HG03064 (cell line): ENCODE data around the gene PIK3IP1.
"Not testable (repeated sequence)": the region's sequence is repeated elsewhere in the genome, so short reads cannot be mapped to it uniquely, and the experiment has no call there.

Experiments
- ATAC-seq: cut with Tn5 transposase; IDR thresholded peaks from one replicate; pipeline ENCODE4 v1.9.1; 2021; ENCODE audit warnings: low read depth; ENCODE audit not compliant: unreplicated experiment

The PIK3IP1 gene

GRCh38 chr22:31259798-31260473 is 32.4 kb downstream of the PIK3IP1 start:
- ATAC-seq, result no peak

GRCh38 chr22:31253949-31254348 is 38.3 kb downstream of the PIK3IP1 start:
- ATAC-seq, result no peak

- ATAC-seq, result no peak
These were observed 41.3 kb downstream of the PIK3IP1 start for GRCh38 chr22:31250740-31251600.

GRCh38 chr22:31248965-31249958 is 43.0 kb downstream of the PIK3IP1 start:
- no peak for ATAC-seq

GRCh38 chr22:31248138-31248745 is 44.0 kb downstream of the PIK3IP1 start:
- ATAC-seq, result no peak

DNA sequence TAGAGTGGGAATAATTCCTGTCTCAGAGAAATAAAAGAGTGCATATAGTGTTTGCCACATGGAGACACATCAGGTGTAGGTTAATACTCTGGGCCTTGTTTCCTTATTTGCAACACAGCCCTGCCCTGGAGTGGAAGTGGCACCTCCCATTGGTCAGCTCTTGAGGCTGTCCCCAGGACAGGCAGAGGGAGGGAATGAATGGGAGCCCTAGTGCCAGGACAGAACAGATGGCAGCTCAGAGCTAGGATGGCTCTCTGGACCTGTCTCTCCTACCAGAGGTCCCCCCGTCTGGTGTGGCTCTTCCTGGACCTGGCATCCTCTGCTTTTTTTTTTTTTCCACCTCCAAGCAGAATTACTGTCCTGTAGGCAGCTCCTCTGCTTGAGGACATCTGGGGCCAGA is 44.6 kb downstream of the PIK3IP1 start:
- ATAC-seq, result no peak

- no peak for ATAC-seq
These were observed 45.6 kb downstream of the PIK3IP1 start for GRCh38 chr22:31246687-31247086.

DNA sequence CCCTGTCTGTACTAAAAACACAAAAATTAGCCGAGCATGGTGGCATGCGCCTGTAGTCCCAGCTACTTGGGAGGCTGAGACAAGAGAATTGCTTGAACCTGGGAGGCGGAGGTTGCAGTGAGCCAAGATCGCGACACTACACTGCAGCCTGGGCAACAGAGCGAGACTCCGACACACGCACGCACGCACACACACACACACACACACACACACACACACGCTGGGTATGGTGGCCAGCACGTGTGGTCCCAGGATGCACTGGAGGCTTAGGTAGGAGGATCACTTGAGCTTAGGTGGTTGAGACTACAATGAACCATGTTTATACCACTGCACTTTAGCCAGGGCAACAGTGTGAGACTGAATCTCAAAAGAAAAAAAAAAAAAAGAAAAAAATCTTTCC is 46.3 kb downstream of the PIK3IP1 start:
- ATAC-seq, result not testable (repeated sequence)

DNA sequence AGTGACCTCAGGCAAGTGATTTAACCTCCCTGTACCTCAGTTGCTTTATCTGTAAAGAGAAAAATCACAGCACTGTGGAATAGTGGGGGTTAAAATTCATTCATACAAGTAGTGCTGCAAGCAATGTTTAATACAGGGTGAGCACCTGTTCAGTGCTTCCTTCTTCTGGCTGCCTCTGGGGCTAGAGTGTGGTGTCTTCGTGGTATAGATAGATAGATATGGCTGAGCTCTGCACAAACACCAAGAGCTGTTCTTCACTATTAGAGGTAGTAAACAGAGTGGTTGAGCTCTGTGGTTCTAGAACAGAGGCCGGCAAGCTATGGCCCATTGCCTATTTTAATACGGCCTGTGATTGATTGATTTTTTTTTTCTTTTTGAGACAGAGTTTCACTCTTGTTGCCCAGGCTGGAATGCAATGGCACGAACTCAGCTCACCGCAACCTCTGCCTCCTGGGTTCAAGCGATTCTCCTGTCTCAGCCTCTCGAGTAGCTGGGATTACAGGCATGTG is 47.3 kb downstream of the PIK3IP1 start:
- ATAC-seq, result no peak

GRCh38 chr22:31244046-31244942 is 48.0 kb downstream of the PIK3IP1 start:
- ATAC-seq, result no peak

DNA sequence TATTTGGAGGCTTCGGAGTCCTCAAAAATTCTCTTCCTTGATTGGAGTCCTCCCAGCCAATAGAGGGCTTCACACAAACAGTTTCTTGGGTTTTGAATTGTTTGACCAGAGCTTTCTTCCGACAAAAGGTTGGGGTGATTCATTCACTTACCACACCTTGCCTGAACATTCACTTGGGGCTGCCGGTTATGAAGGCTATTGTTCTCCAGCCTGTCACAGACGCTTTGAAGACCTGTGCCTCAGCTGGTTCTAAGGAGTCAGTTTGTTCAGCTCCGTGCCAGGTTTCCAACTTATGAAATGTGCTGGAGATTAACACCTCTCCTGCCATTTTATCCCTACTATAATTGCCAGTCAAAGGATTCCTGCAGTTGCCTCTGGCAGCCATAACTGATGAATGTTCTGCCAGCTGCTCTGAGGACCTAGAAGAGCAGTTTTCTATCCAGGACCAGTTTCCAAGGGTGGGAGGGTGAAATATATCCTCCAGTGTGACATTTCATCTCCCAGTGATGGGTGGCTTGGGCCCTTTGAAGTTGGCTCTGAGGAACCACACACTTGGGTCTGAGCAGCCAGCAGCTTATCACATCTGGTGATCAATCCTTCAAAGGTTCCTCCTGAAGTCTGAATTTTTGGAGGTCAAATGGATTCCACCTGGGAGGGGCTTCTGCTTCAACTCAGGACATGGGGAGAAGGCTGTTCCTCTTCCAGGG is 48.8 kb downstream of the PIK3IP1 start:
- ATAC-seq, result no peak

GRCh38 chr22:31241936-31242335 is 50.4 kb downstream of the PIK3IP1 start:
- no peak for ATAC-seq

GRCh38 chr22:31241200-31241599 is 51.1 kb downstream of the PIK3IP1 start:
- ATAC-seq, result no peak

DNA sequence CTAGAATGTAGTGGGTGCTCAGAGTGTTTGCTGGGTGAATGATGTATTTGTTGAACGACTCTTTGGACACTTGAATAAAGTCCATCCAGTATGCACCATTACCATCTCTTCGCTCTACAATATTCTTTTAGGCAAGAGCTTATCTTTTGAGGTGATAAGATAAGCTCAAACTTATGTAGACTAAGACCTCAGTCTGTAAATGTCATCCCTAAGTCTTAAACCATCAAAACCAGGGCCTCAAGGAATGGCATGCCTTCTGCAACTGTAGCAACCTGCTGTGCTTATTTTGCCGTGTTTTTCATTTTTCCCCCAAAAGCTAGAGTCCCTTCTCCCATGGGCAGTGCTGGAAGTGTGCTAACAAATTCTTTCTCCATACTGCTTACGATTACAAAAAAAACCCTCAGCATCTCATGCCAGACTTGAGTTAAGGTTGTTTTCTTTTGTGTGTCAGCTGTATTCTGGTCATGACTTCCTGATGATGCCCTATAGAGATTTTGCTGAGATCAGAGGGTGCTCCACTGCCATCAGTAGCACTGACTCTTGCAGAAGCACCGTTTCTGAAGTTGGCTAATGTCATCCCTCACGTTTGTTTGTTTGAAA is 52.4 kb downstream of the PIK3IP1 start:
- ATAC-seq, result no peak

- no peak for ATAC-seq
These were observed 54.2 kb downstream of the PIK3IP1 start for GRCh38 chr22:31238057-31238456.

- ATAC-seq, result not testable (repeated sequence)
These were observed 56.2 kb downstream of the PIK3IP1 start for GRCh38 chr22:31236044-31236443.

DNA sequence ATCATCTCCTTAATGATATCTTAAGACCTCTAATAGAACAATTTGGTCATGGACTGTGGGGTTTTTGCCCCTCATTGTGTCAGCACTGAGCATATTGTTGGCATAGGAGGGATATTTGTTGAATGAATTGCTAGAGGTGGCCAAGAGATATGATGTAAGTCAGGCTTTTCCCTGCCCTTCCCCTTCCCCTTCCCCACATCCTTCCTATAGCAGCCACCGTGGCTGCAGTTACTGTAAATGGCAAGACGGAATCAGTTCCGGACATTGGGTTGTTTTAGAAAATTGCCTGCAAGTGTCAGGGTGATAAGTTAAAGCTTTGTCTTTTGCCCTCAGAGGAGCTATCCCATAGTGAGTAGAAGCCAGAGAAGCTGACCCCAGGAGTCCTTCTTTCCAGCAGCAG is 57.2 kb downstream of the PIK3IP1 start:
- no peak for ATAC-seq

DNA sequence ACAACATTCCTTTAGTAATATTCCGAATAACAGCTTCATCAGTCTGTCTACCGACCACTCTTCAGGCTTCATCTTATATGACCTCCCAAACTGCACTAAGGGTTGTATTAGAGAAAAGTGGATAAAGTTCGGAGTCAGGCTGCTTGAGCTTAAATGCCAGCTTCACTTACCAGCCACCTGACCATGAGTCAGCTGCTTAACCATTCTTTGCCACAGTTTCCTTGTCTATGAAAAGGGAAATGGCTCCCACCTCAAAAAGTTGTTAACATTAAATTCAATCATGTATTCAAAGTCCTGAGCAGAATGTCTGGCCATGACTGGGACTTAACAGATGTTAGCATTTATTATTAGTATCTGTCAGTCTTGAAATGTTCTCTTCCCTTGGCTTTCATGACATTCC is 59.3 kb downstream of the PIK3IP1 start:
- ATAC-seq, result no peak
